T-helper 1 cell treated with Interleukin-12 subunit alpha and Interleukin-12 subunit beta and Interleukin-4 antibody, amounts not matched to agents 30 ng/mL and 1 ng/mL, for 36 hours (primary cell): Measurements from ENCODE around the gene GDI1. TPM values are rescaled to one million over a fixed set of nuclear protein-coding genes. Genes with fewer than 3 reads are reported as not detected.
"Not testable (repeated sequence)": the region's sequence is repeated elsewhere in the genome, so short reads cannot be mapped to it uniquely, and the experiment has no call there.

ENCODE experiments used
- intact Hi-C: fragments of 100-400 bp; cut with micrococcal nuclease; formaldehyde crosslinking; loops from one replicate; pipeline ENCODE4 v1.15.1; 2024
- total RNA-seq: library from RNA; stranded (reverse); gene quantifications from 2 replicates; pipeline ENCODE4 v1.2.3, GENCODE V29; 2022

GDI1 gene
- total RNA-seq, result 119 TPM in 2 replicates

DNA sequence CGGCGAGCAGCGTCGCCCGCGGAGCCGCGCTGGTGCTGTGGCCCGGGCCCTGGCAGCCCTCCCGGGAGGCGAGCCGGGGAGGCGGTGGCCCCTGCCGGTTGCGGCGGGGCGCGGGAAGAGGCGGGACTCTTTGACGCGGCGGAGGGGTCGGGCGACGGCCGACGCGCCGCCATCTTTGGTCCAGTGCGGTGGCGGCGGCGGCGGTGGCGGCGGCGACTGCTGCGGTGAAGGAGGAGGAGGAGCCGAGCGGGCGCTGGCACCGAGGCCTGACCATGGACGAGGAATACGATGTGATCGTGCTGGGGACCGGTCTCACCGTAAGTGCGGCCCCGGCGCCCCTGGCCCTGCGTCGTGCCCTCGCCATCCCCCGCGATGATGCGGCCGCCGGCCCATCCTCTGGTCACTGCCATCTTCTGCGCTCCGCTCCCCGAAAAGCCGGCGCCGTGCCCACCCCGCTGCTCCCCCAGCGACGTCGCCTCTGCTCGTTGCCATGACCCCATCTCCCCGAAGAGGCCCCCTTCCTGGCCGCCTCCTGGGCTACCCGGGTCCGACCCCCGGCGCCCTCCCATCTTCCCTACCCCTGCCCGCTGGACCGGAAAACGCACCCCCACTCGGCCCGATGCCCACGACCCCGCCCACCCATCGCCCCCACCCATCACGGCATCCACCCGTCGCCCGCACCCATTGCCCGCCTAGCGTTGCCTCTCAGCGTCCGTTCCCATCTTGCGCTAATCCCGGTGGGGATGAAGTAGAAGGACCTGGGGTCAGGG is at the start of gene GDI1:
Gene GDI1, plus strand, starts transcription at position 172 of the 770 bp plus-strand sequence. Its CDS starts 101 bp downstream, at position 273.
- intact Hi-C loops, result loop anchor here (1.0 to 5.0 kb wide), 6 partner anchors 9 to 68 kb away; partner anchors contain the start of genes ATP6AP1, LAGE3, PLXNA3 and RPL10

DNA sequence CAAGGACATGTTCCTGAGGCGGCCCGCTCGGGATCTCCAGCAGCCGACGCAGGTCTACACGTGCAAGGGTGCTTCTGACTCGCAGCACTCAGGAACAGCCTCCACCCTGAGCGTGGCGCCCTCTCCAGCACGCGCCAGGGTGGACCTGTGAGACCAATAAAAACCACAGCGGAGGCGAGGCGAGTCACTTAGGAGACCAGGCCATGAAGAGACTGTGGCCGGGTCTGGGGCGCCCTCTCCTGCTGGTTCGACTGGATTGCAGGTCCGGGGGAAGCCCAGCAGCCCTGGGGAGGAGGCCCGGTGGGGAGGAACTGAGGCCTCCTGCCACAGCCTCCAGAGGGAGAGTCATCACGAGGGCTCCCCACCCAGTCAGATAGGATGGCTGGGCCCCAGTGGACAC is 48.9 kb upstream of the GDI1 start:
- intact Hi-C loops, result not testable (repeated sequence)

- intact Hi-C loops, result not testable (repeated sequence)
Observed at GRCh38 chrX:154388649-154389048, 48.3 kb upstream of the GDI1 start.

DNA sequence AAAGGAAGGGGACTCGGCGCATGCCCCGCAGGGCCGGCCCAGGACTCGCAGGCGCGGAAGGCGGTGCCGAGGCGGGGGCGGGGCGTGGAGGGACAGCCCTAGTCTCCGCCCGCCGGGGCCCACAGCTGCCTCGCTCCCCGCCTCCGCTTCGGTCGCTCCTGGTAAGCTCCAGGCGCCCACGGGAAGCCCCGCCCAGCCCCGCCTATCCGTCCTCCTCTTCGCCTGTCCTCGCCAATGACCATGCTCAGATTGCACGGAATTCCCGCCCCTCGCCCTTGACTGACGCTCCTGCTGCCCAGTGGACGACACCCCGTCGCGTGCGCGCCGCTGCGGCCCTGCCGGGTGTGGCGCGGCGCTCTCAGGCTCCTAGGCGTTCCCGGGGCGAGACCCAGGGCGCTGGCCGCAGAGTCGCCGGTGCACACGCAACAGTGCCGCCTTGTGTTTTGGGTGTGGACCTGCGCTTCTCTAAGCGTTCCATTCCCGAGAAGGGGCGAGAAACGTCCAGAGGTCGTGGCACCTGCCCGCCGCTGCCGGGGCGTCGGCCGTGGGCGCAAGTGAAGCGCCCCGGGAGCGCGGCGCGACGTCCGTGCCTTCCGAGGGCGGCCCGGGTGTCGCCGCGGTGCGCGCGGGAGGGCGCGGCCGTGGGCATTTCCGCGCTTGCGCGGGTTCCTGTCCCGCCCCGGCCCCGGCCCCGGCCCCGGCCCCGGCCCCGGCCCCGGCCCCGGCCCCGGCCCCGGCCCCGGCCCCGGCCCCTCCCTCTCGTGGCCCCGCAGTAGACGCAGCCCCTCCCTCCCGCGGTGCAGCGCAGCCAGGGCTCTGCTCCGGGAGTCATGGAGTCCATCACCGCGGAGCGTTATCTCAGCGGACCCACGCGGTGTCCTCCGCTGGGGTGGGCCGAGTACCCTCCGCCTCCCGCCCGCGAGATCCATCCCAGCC is 46.9 kb upstream of the GDI1 start:
- intact Hi-C loops, result not testable (repeated sequence)

GRCh38 chrX:154396363-154396762 is 40.6 kb upstream of the GDI1 start:
- intact Hi-C loops, result loop anchor here (5.0 kb wide), 6 partner anchors 41 to 469 kb away; partner anchors contain the start of genes ARHGAP4, FAM3A, GDI1 and HCFC1

DNA sequence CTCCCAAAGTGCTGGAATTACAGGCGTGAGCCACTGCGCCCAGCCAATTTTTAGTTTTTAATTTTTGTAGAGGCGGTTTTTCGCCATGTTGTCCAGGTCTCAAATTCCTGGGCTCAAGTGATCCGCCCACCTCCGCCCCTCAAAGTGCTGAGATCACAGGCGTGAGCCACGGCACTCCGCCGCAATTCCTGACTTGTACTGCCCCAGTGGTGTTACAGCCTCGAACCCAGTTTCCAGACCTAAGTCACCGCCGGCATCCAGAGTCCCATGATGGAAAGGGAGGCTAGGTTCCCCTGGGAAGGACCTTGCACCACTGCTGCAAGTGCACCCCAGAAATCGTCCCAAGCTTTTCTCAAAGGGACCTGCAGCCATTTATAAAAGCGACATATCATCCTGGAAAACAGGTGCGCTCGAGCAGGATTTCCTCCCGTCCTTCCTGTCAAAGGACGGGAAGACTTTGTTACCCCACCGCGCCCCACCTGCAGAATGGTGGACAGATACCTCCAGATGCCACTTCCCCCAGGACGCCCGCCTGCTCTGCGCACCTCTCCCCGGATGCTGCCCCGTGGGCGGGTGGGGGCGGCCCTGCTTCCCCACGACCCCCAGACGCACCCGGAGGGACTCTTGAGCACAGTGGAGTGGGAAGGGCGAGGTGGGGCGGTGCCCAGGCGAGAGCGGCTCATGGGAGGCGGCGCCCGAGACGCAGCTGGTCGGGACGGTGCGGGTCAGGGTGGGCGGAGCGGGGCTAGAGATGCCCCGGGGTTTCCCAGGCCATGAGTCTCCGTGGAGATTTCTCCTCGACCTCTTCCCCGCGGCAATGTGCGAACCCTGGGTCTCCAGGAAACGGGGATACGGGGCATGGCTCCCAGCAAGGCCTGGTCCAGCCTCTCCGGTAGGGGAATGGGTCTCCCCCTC is 39.7 kb upstream of the GDI1 start:
- intact Hi-C loops, result loop anchor here (5.0 kb wide), 6 partner anchors 40 to 470 kb away; partner anchors contain the start of genes ARHGAP4, FAM3A, GDI1 and HCFC1

GRCh38 chrX:154397888-154398667 is 38.9 kb upstream of the GDI1 start, which contains the start of gene RPL10:
Gene RPL10, plus strand, starts transcription at chrX:154398377. Its CDS starts 143 bp downstream, at chrX:154398520.
- intact Hi-C loops, result loop anchor here (5.0 kb wide), 6 partner anchors 39 to 471 kb away; partner anchors contain the start of genes ARHGAP4, FAM3A, GDI1 and HCFC1

- intact Hi-C loops, result loop anchor here (1.0 to 5.0 kb wide), 7 partner anchors 12 to 472 kb away; partner anchors contain the start of genes ARHGAP4, FAM3A, GDI1 and HCFC1
Observed at GRCh38 chrX:154398668-154399526, 38.1 kb upstream of the GDI1 start.

GRCh38 chrX:154399527-154400368 is 37.2 kb upstream of the GDI1 start:
- intact Hi-C loops, result loop anchor here (1.0 to 5.0 kb wide), 7 partner anchors 12 to 472 kb away; partner anchors contain the start of genes ARHGAP4, FAM3A, GDI1 and HCFC1

- intact Hi-C loops, result not testable (repeated sequence)
Observed at GRCh38 chrX:154400369-154400817, 36.6 kb upstream of the GDI1 start.

DNA sequence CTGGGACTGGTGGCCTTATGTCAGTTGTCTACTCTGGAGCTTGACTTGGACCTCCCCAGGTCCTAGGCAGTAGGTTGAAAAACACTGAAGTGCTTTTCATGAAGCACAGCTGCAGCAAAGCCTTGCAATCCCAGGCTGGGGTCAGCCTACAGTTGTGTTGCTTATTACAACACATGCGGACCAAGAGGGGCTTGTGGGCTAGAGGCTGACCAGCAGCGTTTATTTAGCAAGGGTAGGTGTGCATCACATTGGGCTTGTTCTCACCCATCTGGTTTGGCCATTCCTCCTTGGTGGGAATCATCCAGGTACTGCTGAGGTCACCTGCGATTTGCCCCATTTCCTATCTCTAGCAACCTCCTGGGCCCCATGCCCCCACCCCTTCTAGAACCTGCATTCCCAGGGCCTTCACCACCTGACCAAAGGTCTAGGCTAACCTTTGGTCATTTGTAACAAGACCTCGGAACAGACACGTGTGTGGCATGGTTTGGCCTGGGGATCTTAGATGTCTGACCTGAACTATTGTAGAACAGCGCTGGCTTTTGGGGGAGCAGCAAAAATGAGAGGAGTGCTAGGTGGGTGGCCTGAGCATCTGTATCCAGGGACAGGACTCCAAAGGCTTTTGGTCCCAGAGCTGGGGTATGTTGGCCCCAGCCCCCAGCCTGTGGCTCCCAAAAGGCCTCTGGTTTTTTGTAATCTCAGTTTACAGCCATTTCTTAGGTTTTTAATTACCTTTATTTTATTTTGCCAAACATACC is 35.7 kb upstream of the GDI1 start:
- intact Hi-C loops, result no loop called here

- intact Hi-C loops, result no loop called here
Observed at GRCh38 chrX:154401918-154402621, 34.9 kb upstream of the GDI1 start.

DNA sequence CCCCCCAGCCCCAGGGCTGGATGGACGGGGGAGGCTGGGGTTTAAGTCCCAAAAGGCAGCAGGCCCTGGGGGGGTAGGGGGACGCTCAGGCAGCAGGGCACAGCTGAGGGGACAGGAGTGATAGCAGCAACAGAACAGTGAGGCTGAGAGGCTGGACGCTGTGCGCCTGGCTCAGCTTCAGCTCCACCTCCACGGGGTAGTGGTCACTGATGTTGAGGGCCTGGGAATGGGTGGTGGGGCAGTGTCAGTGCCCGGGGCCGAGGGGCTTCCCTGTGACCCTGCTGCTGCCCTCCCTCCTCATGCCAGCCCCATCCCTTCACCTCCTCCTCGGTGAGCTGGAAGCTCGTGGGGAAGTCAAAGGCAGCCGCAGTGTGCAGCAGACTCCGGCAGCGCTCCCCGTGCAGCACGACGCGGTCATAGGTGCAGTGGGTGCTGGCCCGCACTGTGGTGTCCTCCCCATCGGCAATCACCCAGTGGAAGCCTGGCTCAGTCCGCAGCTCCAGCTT is 34.3 kb upstream of the GDI1 start:
- intact Hi-C loops, result no loop called here

- intact Hi-C loops, result no loop called here
Observed at GRCh38 chrX:154403192-154403591, 33.8 kb upstream of the GDI1 start.

DNA sequence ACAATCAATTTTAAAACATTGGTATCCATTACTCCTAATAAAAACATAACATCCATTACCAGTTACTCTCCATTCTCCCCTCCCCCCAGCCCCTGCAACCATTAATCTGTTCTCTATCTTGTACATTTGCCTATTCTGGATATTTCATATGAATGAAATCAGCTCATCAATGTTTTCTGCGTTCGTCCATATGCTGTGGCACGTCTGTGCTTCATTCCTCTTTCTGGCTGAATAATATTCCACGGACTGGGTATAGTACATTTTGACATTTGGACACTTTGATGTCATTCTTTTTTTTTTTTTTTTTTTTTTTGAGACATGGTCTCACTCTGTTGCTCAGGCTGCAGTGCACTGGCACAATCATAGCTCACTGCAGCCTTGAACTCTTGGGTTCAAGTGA is 33.1 kb upstream of the GDI1 start:
- intact Hi-C loops, result no loop called here

DNA sequence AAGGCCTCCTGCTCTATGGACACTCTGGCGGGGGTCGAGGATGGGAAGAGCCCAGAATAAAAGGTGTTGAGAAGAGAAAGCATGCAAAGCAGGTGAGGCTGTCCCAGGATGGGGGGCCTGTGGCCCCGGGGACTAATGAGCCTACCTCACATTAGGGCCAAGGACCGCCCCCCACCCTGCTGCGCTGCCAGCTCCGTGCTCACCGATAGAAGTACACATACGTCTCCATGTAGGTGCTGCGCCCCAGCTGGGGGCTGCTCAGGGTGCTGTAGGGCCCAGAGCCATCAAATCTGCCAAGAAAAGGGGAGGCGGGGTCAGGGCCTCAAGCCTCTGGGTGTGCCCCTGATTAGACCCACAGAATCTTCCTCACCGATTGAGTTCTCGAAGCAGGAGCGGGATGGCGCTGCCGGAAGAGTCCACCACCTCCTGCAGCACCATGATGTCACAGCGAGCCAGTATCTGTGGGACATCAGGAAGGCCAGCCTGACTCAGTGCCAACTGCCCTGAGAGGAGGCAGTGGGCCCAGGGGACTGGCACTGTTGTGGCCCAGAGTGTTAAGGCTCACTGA is 32.2 kb upstream of the GDI1 start:
- intact Hi-C loops, result no loop called here
